NCI-H524 treated with DMSO at 0.1 percent for 48 hours (cell line): ENCODE measurements around the gene MTOR.
"Not testable (repeated sequence)": the region's sequence is repeated elsewhere in the genome, so short reads cannot be mapped to it uniquely, and the experiment has no call there.

Experiments
- DNase-seq: peaks from one replicate; lab custom pipeline; 2025; lab: John Stamatoyannopoulos, UW

The MTOR gene

DNA sequence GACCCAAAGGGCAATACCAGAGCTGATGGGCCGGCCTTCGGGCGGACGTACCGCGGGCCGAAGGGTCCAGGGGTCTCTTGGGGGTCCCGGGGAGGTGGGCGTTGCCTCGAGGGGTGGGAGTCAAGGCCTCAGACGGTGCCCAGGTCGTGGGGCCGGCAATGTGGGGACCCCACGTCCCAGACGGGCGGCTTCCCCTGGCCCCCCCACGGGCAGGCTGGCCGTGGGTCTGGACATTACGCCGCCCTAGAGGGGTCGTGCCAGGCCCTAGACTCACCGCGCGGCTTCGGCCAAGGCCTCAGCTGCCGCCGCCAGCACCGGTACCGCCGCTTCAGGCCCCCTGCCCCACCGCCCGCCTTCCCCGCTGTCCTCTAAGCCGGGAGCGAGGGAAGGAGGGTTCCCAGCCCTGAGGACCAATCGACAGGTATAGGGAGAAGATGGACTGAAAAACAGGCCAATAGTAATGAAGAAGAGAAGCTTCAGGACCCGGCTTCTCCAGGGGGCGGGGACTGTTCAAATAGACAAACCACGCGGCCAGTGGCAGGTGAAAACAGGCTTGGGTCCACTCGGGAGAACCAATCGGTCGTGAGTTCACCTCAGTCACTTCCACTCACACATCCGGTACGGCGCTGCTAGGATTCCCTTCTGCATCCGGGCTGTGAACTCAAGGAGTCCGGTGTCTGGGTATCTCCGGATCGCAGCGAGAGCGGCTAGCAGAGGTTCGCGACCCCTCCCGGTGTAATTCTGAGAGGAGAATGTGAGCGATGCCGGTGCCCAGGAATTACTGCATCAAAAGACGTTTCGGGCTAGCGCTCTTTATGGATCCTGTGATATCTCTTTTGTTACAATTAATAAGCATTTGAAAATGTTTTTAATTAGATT, at the start of gene MTOR:
Gene MTOR (minus strand): TSS at position 381 of the 879 bp plus-strand sequence. CDS start 3,142 bp downstream, outside the sequence.
- peak; percentile 99 for DNase-seq

DNA sequence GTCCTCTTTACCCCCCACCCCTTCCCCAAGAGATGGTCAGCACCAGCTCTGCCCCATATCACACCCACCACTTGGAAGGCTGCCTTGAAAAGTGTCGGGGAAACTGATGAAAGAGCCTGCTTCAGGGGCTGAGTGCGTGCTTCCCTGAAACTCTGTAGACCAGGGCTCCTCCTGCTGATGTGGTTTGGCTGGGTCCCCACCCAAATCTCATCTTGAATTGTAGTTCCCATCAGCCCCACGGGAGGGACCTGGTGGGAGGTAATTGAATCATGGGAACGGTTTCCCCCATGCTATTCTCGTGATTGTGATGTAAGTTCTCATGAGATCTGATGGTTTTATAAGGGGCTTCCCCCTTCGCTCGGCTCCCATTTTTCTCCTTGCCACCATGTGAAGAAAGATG, 47.0 kb upstream of the MTOR start:
- no peak for DNase-seq

DNA sequence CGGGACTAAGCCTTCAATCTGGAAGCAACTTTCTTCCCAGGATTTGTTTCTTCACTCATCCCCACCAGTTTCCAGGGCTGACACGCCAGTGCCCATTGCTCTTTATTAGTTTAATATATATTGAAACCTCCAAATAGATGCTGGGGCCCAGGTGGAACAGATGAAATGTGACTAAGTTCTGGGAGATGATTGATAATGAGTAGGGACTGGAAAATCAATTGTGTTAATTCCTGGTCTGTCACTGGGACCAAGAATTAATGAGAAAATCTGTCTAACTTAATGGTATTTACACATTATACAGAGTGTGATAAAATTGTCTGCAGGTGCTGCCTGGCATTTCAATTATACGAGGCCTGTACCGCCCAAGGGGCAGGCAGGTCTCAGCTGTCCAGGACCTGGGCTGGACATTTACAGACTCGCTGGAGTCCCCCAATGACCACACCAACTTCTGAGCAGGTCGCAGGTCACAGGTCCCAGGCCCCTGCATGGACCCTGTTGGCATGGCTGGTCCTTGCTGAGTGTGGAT, 46.4 kb upstream of the MTOR start:
- DNase-seq = no peak

DNA sequence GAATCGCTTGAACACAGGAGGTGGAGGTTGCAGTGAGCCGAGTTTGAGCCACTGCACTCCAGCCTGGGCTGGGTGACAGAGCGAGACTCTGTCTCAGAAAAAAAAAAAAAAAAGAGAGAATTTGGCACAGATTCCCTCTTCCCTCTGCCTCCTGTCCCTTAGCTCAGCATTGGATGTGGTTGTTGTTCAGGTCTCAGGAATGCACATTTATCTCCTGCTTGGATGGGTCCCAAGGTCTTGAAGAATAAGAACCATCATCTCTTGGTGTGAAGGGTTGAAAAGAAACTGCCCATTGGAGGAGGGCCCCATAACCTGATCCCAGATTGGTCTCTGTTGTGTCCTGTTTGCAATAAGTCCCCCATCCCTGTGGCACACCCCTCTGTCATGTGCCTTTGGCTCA, 45.5 kb upstream of the MTOR start:
- DNase-seq = no peak

DNA sequence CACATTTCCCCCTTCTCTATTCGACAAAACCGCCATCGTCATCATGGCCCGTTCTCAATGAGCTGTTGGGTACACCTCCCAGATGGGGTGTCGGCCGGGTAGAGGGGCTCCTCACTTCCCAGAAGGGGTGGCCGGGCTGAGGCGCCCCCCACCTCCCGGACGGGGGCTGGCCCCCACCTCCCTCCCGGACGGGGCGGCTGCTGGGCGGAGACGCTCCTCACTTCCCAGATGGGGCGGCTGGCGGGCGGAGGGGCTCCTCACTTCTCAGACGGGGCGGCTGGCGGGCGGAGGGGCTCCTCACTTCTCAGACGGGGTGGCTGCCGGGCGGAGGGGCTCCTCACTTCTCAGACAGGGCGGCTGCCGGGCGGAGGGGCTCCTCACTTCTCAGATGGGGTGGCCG, 43.2 kb upstream of the MTOR start:
- DNase-seq = not testable (repeated sequence)

DNA sequence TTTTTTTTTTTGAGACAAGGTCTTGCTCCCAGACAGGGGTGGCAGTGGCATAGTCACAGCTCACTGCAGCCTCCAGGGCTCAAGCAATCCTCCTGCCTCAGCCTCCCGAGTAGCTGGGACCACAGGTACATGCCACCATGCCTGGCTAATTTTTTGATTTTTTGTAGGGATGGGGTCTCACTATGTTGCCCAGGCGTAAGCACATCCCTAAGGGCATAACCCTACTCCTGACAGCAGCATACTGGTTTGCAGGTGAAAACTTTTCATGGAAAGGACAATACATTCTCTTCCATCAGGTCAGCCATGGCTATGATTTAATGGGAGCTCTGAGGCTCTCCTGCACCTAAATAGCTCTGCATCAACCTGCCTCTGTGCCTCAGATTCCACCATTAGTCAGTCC, 40.0 kb upstream of the MTOR start:
- no peak for DNase-seq

DNA sequence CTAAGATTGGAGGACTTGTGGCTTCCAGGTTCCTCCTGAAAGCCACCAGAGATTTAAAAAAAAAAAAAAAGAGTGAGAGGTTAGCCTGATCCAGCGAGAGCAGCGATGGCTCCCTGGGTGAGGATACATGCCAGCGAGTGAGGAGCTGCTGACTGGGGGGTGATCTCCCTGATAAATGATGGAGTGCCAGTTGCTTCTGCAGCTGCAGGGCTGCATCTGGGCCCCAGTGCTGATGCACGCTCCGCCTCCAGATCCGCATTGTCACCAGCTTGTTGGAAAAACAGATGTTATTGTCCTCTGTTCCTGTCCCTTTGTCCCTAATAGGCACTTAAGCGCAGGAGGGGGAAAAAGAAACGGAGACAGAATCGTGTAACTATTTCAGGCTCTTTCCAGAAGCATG, 39.2 kb upstream of the MTOR start:
- no peak for DNase-seq

DNA sequence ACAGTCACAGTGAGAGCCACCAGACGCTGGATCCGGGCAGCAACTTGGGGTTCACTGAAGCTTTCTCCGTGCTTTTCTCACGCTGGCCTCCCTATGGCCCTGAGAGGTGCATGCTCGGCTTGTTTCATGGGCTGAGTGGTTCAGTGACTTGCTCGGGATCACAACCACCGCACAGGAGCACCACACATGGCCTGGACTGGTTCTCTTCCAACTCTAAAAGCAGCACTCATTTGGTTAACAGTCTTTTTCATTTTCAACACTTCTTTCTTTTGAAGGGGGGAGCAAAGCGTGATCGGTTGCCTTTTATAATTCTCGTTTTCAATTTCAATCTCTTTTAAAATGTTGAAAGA, 36.8 kb upstream of the MTOR start:
- no peak for DNase-seq

DNA sequence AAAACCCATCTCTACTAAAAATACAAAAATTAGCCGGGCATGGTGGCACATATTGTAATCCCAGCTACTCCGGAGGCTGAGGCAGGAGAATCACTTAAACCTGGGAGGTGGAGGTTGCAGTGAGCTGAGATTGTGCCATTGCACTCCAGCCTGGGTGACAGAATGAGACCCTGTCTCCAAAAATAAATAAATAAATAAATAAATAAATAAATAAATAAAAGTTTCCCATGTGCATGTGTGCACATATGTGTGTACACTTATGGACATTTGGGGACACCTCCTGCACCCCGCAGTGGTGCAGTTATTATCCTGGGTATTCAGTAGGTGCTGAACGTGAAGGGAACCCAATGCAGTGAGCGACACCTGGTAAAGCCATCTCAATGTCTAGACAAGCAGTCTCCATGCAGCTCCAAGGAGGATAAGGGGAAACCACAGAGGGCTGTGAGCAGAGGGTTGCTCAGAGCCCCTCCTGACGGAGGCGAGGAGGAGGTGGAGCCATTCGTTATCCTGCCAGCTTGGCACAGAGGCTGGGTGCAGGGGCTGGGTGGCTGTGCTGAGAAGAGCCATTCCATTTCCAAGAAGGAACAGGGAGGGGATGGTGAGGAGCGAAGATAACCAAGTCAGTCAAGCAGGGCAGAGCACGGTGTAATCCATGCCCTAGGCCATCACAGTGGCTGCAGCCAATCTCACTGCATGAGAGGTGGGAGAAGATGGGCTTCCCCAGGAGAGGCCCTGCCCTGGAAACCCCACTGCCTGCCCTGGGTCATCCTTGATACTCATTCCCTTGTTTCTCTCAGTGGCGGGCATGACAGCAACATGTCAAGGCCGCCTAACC, 36.3 kb upstream of the MTOR start:
- DNase-seq = no peak

DNA sequence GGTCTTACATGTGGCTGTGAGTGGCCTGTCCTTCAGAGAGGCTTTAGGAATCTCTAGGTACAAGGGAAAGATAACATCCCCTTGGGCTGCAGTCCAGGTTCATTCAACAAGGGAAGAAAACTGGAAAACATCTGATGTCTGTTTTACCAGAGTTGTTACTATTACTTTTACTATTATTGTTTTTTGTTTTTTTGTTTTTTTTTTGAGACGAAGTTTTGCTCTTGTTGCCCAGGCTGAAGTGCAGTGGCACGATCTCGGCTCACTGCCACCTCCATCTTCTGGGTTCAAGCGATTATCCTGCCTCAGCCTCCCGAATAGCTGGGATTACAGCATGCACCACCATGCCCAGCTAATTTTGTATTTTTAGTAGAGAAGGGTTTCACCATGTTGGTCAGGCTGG, 35.4 kb upstream of the MTOR start:
- not testable (repeated sequence) for DNase-seq

DNA sequence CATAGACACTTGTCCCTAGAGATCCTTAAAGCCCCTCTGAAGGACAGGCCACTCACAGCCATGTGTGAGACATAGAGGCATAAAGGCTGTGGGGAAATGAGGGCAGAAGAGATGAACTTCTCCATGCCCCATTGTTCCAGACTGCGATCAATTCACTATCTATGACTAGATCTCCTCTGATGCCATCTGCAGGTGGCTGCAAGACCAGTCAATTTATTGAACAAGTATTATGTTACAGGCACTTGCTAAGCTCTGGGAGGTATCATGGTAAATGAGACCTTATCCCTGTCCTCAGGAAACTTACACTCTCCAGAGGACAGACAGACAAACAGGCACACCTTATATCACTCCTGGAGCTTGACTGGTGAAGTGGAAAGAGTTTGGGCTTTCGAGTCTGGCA, 33.6 kb upstream of the MTOR start:
- no peak for DNase-seq

DNA sequence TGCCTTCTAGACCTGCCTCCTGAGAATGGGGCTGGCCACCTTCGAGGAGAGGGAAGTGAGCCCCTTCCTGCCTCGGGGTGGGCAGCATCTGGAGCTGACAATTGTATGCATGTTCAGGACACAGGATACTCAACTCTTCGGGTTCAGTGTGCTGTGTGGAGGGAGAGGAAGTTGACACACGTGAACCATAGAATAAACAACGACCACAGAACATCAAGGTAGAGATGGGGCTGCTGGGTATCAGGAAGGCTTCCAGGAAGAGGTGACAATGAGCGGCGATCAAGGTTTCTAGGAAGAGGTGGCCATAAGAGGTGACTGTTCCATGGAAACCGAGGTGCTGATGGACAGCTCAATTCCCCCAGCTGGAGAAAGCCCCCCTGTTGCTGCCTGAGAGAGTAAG, 32.6 kb upstream of the MTOR start:
- no peak for DNase-seq

DNA sequence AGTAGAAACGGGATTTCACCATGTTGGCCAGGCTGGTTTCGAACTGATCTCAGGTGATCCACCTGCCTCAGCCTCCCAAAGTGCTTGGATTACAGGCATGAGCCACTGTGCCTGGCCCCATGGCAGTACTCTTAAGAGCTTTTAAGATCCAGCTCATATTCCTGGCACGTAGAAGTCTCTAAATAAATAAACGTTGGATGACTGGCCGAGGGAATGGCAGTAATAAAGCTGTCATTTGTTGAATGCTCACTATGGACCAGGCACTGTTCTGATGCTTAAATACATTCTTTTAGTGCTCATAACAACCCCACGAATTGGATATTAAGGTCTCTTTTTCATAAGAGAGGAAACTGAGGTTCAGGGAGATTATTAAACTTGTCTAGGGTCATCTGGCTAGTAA, 31.5 kb upstream of the MTOR start:
- no peak for DNase-seq

DNA sequence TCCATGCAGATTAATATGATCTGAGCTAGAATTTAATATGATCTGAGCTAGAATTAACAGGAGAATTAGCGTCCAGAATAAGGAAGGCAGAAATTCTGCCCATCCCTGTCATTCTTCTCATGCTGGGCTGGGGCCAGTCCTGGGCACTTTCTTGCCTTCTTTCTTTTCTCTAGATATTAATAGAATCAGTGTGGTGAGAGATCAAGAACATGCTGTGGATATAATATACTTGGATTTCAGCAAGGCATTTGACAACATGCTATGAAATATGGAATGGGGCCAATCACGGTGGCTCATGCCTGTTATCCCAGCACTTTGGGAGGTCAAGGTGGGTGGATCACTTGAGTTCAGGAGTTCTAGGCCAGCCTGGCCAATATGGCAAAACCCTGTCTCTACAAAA, 28.7 kb upstream of the MTOR start:
- DNase-seq = no peak

DNA sequence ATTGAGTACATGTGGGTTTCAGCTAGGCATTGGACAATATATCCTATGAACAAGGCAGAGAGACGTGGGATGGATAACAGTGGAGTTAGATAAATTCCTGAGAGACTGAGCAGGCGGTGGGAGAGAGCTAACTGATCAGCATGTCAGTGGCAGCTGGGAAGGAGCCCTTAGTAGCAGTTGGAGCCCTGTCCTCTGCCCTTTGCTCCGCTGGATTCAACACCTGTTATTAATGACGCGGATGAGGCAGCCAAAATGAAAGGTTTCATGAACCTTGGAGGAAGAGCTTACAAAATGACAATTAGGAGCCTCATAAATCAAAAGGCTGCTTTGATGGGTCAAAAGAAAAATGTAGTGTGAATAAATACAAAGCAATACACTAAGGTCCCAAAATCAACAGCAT, 26.7 kb upstream of the MTOR start:
- DNase-seq = no peak

DNA sequence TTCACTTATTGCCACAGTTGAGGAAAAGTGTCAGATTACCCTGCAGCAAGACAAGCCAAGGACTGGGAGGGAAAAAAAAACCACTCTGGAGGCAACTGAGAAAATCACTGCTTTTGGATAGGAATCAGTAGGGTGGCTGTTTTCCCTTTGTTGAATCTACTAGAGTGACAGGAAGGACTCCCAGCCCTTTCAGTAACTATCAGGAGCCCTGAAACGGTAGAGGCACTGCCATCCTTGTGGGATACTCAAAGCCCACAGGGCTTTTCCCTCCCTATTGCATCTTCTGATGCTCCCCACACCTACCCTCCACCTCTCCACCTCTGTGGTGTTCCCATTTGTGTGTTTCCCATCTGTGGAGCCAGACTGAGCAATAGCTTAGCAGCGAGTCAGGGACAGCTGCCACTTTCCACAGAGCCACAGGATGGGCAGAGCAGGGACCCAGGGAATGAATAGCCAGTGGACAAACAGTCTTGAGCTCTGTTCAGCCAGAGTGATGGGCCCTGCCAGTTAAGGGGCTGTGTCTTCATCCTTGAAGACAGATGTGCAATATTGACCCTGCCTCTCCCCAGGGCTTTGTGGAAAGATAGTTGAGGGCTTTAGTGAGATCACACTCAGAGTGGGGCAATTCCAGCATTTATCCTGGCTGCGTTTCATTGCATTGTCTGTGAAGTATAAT, 24.5 kb upstream of the MTOR start:
- DNase-seq = no peak

DNA sequence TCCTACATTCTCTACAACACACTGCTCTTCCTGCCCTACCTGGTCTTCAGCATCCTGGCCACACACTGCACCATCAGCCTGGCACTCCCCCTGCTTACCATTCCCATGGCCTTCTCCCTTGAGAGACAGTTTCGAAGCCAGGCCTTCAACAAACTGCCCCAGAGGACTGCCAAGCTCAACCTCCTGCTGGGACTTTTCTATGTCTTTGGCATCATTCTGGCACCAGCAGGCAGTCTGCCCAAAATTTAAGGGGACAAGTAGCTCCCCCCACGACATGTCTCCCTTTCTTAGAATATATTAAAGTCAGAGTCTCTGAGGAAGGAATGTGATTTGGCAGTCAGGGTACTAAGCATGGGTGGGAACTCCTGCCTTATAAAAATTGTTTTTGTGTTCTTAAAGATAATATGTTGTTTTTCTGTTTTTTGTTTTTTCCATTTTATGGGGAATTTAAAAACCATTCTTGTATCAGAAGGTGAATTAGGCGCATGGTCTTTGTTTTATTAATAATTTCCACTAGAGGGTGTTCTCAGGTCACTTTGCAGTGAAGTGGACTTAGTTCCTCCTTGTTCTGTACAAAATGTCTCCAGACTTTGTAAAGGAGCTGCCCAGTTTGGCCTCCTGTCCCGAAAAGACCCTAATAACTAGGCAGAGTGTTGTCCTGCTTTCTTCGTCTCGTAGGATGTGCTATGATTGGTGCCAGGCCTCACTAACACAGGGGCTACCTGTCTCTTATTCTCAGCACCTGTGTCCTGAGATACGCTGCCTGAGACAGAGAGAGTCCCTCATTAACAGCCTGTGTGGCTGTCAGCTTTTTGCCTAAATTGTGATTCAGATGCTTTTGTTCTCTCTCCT, 23.8 kb upstream of the MTOR start:
- no peak for DNase-seq

DNA sequence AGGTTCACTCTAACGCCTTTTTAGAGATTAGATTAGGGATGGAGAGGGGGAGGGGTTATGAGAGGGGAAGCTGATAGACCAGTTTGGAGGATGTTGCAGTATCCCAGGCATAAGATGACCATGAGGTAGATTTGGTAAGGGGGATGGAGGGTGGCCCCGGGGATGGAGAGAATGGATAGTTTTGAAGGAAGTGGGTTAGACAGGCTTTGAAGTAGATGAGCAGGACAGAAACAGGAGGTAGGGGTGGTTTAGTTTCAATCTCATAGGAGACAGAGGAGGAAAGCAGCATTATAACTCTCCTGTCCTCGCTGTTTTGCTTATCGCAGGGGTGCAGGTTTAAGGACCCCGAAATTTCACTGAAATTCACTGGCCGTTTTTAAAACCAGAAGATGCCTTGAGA, 22.4 kb upstream of the MTOR start:
- DNase-seq = no peak

DNA sequence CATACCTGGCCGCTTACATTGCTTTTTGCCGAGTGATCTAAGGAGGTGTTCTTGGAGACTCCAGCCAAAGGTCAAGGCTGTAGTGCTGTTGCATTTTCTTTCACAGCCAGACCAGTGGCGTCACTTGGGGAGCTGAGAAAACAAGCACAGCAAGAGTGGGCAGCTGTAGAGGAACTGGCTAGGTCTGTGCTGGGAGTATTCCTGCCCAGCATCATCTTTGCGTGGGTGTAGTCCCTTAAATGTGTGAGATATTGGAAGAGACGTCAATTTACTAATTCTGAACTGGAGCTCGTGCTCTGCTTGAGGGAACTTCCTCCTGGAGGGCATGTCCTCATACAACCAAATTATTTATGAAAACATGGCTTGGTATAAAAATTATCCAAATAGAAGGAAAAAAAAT, 20.8 kb upstream of the MTOR start:
- no peak for DNase-seq

DNA sequence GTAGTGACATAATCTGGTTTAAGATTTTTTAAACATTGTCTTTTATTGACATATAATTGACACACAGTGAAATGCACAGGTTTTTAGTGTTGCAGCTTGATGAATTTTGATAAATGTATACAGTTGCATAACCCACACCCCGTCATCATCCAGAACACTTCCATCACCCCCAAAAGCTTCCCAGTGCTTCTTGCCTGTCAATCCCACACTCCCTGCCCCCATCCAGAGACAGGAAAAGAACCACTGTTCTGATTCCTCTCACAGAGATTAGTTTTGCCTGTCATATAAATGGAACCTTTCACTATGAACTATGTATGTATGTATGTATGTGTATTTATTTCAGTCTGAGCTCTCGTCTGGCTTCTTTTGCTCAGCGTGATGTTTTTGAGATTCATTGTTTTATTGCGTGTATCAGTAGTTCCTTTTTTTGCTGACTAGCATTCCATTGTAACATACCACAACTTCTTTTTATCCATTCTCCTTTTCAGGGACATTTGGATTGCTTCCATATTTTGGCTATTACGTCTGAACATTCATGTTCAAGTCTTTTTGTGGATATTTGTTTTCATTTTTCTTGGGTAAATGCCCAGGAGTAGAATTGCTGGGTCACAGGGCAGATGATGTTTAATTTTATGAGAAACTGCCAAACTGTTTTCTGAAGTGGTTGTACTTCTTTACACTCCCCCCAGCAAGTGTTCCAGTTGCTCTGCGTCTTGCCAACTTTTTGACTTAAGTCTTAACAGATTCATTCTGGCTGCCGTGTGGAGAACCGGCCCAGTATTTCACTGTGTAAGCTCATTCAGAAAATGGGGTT, 19.4 kb upstream of the MTOR start:
- DNase-seq = no peak
